HG02884 (cell line): Measurements from ENCODE around the gene RREB1.
"Not testable (repeated sequence)": the region's sequence is repeated elsewhere in the genome, so short reads cannot be mapped to it uniquely, and the experiment has no call there.

Source experiments
- ATAC-seq: cut with Tn5 transposase; IDR thresholded peaks from one replicate; pipeline ENCODE4 v1.9.1; 2021; ENCODE audit warnings: mild to moderate bottlenecking, moderate library complexity; ENCODE audit not compliant: unreplicated experiment

The RREB1 gene

DNA sequence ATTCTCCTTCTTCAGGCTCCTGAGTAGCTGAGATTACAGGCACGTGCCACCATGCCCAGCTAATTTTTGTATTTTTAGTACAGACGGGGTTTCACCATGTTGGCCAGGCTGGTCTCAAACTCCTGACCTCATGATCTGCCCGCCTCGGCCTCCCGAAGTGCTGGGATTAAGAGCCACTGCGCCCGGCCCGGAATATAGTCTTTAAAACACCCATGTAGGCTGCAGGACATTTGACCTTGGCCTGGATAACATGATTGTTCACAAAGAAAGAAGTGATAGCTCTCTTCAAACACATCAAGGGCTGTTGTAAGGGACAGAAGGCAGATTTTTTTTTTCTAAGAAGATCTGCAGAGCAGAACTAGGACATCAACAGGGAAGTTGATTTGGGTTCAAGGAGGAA is 166.8 kb downstream of the RREB1 start:
- not testable (repeated sequence) for ATAC-seq

DNA sequence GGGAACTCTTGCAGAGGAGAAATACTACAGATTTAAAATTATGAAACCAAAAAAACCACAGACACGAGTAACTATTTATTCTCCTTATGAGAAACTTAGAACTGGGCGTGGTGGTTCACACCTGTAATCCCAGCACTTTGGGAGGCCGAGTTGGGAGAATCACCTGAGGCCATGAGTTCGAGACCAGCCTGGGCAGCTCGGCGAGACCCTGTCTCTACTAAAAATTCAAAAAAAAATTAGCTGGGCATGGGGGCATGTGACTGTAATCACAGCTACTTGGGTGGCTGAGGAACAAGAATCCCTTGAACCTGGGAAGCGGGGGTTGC is 168.4 kb downstream of the RREB1 start:
- no peak for ATAC-seq

DNA sequence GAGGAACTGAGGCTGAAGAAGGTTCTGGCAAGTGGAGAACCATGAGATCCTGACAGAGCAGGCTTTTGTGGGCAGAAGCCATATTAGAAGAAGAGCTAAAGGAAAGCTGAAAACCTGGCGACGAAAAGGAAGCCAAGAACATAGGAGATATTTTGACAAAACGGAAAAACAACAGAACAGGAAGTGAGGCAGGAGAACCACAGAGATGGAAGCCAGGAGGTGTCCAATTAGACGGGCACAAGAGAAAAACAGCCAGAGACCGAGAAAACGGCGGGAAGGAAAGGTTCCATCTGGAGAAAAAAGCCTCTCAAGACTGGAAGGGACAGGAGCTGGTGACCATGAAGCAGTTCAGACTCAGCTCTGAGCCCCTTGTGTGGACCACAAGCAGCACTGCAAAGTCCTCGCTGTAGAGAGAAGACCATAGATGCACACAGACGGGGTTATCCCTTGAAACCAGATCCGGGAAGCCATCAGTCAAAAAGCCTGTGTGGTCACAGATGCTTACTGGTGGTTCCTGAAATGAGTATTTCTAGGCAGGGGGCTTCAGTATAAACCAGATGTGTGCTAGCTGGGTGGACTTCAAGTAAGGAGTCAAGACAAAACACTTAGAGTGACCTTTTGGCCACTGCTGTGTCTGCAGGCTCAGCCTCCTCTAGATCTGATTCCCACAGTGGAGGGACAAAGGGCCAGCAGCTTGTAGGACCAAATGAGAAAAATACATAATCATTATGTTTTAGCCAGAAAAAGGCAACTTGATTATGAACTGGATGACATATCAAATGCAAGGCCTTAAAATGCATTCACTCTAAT is 174.5 kb downstream of the RREB1 start:
- no peak for ATAC-seq

DNA sequence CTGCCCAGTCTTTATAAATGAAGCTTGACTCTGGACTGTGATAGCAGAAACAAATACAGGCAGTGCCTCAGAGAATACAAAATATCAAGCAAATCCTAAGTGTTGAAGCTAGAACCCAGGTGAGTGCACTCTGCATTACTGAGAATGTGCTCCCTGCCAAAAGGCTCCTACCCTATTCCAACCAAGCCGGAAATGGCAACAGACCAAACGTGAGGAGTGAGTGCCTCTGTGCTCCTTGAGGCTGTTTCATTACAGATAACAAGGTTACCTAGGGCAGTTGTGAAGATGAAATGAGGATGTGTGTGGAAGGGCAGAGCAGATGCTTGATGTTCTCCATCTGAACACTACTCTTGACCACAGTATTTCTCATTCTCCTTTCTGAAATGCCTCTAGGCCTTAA is 175.9 kb downstream of the RREB1 start:
- no peak for ATAC-seq

DNA sequence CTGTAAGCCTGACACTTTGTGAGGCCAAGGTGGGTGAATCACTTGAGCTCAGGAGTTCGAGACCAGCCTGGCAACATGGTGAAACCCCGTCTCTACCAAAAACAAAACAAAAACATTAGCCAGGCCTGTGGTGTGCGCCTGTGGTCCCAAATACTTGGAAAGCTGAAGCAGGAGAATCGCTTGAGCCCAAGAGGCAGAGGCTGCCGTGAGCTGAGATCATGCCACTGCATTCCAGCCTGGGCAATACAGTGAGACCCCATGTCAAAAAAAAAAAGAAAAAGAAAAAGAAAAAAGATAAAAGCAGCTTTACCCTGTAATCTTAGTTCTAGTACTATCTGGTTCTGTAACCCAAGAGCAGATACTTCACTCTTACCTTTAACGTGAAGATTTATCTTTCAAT is 177.7 kb downstream of the RREB1 start:
- no peak for ATAC-seq

DNA sequence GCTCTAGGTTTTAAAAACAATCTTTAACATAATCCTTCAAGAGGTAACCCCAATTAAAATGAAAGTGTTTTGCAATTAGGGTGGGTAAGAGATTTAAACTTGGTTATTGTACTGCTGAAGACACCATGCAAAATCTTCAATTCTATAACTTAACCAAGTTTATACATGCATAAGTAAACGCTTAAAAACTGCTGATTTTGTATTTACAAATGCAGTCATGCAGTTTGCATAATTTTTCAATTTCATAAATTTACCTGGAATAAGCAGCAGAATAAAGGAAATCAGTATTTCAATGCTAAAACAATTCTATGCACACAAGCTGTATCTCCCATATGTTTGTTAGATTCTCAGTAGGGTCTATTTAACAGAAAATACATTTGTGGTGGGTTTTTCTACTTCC is 182.3 kb downstream of the RREB1 start:
- no peak for ATAC-seq

DNA sequence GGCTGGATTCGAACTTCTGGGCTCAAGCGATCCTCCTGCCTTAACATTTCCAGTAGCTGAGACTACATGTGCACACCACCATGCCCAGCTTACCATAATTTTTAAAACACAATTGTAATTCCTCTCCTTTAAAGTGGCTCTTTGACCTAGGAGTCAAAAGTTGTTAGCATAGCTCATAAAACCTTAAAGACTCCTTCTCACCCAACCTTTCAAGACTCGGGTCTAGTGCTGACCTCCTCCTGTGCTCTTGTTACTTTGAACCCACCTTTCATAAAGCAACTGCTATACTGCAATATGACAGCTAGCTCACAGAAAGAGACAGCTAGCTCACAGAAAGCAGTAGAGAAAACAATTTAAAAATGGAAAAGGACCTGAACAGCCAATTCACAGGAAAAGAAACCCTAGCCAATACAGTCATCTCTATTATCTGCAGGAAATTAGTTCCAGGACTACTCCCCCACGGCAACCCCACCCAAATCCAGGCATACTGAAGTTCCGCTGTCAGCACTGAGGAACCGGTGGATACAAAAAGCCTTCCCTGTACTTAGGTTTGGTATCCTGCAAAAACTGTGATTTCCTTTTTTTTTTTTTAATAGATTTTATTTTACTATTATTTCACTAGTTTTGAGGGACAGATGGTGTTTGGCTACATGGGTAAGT is 185.0 kb downstream of the RREB1 start:
- ATAC-seq, result no peak

DNA sequence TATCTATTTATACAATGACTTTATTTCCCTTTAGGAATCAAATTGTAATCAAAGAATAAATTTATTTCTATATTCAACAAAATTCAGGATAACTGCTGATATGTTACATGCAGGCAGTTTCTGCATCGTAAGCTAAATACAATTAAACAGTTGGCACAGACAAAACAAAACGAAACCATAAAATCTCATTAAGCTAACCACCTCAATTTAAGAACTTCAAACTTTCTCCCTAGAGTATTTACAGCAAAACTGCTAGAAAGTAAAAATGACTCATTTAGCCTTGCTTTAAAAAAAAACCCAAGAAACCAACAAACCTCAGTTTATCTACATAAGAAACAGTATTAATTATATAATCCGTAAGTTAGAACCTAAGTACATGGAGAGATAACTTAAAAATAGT is 188.2 kb downstream of the RREB1 start:
- no peak for ATAC-seq

DNA sequence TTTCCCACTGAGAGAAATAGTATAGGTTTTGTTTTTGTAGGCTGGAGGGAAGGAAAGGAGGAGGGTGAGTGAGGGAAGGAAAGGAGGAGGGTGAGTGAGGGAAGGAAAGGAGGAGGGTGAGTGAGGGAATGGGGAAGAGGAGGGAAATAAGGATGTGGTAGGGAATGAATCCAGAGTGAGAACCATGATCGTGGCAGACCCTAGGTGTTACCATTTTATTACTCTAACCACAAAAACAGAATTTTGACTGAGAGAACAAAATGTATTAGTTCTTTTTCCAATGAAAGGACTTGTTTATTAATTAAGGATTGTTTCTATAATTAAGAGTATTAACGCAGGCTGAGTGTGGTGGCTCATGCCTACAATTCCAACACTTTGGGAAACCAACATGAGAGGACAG is 188.8 kb downstream of the RREB1 start:
- ATAC-seq, result no peak

DNA sequence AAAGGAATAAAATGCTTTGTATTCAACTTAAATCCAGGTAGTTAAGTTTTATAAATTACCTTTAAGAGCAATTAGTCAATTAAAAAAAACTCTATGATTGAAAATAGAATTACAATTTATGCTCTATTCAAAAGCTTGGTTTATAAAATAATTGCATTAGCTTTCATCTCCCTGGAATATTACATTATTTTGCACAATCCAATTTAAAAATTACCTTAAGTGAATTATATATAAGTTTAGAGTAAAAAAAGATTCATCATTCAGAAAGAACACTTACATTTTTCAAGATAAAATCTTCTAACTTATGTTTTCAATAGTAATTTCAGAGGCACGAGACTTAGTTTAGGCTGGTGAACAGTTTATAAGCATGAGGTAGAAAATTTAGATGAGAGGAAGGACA is 190.4 kb downstream of the RREB1 start:
- no peak for ATAC-seq

DNA sequence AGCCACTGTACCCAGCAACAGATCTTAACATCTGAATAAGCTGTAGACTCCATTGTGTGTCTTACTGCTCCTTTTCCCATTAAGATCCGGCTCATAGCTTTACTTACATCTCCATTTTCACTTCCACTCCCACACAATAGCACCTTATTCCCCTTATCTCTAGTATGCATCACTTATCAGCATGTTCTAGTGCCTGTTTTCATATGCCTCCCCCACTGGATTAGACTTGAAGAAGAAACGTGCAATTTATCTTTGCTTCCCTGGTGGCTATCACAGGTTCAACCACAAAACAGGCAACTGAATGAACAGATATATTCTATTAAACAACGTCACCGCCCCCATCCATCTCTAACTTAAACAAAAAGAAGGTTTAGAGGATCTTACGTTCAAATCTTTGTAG is 193.2 kb downstream of the RREB1 start:
- ATAC-seq, result no peak
